CD4-positive, alpha-beta T cell treated with Interleukin-6 for 4 hours (primary cell): ENCODE results near the gene TBC1D23.
"Not testable (repeated sequence)": the region's sequence is repeated elsewhere in the genome, so short reads cannot be mapped to it uniquely, and the experiment has no call there.

Experiments used
- DNase-seq: peaks from one replicate; pipeline ENCODE4 v3.0.0-alpha.2; 2020; ENCODE audit warnings: mixed read lengths

Gene TBC1D23

DNA sequence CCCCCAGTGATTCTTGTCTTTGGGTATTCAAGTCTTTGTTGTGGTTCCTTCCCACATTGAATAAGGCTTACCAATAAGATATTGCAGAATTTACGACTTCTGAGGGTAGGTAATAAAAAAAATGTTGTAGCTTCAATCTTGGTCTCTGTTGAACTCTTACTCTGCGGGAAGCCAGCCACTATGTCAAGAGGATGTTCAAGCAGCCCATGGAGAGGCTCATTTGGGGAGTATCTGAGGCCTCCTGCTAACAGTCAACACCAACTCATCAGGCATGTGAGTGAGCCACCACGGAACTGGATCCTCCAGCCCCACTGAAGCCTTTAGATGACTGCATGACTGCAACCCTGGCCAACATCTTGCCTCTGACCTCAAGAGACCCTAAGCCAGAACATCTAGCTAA is 3.2 kb upstream of the TBC1D23 start:
- DNase-seq, result no peak

DNA sequence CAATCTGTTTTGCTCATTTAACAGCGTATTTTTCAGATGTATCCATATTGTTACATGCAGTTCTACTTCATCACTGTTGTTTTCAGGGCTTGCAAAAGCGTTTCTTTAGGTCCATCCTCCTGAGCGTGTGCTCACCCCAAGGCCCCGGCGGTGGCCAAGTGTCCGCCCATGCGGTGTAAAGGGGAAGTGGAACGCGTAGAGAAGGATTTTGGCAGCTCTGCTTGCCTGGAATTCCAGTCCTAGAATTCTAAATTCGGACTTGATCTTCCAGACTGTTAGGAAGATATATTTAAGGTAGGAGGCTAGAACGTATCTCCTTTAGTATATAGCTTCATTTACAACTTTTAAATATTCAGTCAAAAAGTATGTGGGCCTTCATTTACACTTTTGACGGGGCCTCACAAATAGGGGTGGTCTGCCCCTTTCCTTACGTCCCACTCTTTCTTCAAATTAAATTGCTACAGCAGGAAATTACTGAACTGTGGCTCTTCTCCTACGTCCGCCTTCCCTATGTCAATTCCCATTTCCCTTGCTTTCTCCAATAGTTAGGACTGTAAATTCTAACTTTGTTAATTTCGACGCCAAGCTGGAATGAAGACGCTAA is 609 bp upstream of the TBC1D23 start:
- no peak for DNase-seq

- DNase-seq, result no peak
Observed at GRCh38 chr3:100261485-100261903, 702 bp downstream of the TBC1D23 start.

GRCh38 chr3:100262925-100263324 is 2.1 kb downstream of the TBC1D23 start:
- DNase-seq, result not testable (repeated sequence)

DNA sequence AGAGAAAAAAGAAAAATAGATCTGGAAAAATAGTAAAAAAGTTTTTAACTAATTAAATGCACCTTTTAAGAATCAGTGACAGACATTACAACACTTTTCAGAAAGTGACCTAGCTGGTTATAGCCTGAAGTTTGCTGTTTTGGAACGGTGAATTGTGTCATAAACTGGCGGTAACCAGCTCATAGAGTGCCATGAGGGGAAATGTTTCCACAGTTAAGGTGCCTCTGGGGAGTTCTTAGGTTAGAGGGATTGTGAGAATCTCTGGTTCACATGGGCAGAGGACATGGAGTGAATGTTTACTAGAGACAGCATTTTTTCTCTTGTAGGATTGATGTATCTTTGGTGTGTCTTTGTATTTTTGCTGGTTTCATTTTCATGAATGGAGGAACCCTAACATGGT is 2.8 kb downstream of the TBC1D23 start:
- DNase-seq, result no peak

- no peak for DNase-seq
Observed at GRCh38 chr3:100264242-100264641, 3.5 kb downstream of the TBC1D23 start.

- no peak for DNase-seq
Observed at GRCh38 chr3:100265016-100265415, 4.2 kb downstream of the TBC1D23 start.

- no peak for DNase-seq
Observed at GRCh38 chr3:100266531-100266930, 5.7 kb downstream of the TBC1D23 start.

GRCh38 chr3:100268156-100268555 is 7.4 kb downstream of the TBC1D23 start:
- no peak for DNase-seq

DNA sequence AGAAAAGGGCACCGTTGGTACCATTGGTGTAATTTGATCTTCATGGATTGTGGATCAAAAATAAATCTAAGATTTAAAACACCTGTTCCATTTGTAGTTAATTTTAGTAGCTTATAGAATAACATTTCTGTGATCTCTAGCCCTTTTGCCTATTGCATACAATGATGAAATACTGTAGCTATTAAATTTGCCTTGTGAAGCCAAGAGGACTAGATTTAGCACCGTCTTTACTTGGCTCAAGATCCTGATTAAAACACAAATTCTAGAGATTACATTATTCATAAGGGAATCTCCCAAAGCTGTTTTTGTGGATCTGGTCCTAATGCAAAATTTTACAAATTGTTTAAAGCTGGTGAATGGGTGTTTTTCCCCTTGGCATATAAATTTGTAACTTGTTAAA is 8.2 kb downstream of the TBC1D23 start:
- DNase-seq, result no peak

DNA sequence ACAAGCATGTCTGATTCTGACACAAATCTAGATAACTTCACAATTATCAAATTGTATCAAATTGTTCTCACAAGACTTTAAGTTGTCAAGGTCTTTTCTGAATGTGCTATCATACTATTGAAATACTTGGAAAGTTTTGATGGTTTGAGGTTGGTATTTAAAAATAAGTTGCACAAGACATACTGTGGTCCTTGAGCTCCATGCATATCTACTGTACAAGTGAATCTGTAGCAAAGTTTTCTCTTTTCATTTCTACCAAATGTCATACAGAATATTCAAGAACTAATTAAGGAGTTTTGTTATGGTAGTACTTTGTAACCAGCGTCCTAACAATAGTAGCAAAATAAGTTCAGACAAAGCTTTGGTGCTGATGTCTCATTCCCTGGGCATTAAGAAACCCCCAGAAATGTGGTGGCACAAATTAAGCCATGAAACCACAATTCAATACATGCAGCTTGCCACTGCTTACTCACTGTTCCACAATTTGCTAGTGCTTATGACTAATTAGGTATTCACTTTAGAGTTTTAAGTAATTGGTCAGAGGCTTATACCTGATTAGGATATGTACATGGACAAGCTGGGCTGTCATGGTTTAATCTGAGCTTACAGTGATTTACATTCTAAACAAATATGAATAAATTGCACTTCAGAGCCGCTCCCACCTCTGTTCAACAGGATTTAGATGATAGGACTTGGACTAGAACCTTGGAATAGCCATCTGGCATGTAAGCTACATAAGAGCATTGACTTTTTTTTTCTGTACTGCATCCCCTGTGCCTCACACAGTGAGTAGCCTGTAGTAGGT is 8.8 kb downstream of the TBC1D23 start:
- no peak for DNase-seq

- no peak for DNase-seq
Observed at GRCh38 chr3:100270215-100270583, 9.4 kb downstream of the TBC1D23 start.

DNA sequence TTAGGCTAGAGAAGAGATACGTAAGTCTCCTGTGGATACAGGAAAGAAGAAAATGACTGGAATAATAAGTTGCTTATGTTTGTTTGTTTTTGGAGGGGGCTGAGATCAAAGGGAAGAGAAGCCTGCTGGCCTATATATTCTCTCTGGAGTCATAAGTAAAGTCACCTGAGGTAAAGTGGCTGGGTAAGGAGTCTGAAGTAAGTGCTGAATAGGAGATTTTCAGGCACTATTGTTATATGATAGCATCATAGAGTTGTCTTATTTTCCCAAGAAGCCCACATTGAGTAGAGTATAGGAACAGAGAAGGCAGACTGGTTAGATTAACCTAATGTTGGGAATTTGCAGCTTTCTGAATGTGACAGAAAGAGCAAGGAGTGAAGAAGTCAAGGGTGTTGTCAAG is 10.7 kb downstream of the TBC1D23 start:
- DNase-seq, result no peak

- DNase-seq, result not testable (repeated sequence)
Observed at GRCh38 chr3:100272797-100273611, 12.2 kb downstream of the TBC1D23 start.

DNA sequence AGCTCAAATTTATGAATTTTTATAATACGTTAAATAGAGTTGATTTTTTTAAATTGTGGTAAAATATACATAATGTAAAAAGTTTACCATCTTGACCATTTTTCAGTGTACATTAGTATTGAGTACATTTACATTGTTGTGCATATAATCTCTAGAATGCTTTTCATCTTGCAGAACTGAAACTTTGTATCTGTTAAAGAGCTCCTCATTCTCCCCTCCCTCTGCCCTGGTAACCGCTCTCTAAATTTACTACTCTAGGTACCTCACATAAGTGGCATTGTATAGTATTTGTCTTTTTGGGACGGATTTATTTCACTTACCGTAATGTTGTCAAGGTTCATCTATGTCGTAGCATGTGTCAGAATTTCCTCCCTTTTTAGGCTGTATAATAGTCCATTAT is 13.6 kb downstream of the TBC1D23 start:
- DNase-seq, result no peak

DNA sequence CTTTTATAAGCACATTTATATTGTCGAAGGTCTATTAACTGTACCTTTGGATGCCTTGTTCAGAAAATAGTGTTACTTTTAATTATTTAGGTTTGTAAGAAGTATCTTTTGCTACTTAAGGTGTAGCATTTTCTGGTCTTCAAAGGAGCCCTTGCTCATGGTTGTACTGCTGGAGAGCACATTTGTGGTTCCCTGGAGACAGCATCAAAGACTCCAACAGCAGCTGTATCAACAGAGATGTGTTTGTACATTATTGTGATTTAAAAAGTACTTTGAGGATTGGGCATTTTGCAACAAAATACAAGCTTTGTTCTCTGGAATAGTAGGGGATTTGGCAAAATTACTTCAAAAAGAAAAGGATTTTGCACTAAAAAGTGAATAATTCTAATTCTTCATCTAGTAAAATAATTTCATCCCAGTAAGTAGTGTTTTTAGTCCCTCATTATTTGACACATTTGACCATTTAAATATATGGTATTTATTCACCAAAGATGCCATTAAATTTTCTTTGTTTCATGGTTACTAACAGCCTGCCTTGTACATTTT is 16.5 kb downstream of the TBC1D23 start:
- DNase-seq, result no peak

DNA sequence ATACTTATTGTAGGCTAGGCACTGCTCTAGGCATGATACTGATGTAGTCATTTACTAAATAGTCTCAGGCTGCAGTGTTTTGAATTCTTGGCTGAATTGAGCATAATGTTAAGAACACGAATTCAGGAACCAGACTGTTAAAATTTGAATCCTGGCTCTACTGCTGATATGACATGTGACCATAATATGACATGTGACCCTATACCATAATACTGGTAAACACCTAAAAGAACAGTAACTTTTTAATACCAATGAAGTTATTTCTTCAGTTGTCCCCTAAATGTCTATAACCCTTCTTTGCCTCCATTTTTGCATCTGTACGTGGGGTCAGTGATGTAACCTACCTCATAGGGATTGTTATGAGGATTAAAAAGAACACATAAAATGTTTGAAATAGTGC is 18.1 kb downstream of the TBC1D23 start:
- no peak for DNase-seq

DNA sequence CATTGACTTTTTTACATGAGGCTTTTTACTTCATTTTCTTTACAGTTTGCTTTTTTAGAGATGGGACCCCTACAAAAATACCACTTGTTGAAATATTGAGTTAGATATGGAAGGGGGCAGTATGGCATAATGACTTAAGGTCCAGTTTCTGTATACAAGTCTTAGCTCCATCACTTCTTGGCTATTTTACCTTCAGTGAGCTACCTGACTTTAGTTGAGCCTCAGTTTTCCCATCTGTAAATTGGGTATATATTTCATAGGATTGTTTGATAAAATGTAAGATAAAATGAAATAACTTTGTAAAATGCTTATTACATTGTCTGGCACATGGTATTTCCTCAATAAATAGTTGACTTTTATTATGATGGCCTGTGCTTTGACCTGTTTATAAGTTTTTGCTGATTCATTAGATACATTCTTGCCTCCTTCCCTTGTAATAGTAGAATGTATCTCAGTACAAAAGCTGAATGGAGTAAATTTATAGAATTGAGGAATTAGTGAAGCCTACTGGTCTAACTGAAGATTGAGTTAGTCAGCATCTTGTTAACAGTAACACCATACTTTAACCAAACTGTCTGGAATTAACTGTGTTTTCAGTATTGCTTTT is 27.6 kb downstream of the TBC1D23 start:
- no peak for DNase-seq

DNA sequence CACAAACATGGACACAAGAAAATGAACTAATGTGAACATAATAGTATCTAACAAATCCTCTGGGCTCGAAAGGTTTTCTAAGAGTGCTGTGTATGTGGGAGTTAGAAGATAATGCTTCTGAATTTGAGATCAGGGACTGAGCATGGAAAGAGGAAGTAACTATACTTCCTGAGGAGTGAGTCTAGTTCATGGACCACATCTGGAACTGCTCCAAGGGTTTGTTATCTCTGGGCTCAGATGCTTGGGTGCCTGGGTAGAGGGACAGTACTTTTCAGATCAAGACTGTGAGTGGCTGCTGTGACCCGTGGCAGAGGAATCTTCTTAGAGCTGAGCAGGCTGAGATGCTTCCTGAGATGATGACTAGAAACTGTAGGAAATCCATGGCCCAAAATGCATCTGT is 28.5 kb downstream of the TBC1D23 start:
- no peak for DNase-seq

DNA sequence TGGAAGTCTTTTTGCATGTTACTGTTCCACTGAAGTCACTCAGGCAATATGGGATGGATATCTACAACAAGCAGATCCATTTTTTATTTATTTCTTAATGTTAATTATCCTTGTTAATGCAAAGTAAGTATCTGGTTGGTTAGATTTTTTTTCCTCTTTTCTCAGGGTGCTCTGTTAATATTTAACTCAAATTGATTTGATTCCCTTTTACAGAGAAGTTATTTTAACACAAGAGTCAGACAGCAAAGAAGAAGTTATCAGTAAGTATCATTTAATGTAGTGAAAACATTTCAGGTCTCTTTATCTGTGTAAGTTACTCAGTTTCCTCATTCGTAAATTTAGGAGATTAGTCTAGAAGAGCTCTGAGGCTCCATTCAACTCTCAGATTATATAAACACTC is 34.3 kb downstream of the TBC1D23 start:
- DNase-seq, result no peak

- DNase-seq, result no peak
Observed at GRCh38 chr3:100297784-100298183, 37.0 kb downstream of the TBC1D23 start.

DNA sequence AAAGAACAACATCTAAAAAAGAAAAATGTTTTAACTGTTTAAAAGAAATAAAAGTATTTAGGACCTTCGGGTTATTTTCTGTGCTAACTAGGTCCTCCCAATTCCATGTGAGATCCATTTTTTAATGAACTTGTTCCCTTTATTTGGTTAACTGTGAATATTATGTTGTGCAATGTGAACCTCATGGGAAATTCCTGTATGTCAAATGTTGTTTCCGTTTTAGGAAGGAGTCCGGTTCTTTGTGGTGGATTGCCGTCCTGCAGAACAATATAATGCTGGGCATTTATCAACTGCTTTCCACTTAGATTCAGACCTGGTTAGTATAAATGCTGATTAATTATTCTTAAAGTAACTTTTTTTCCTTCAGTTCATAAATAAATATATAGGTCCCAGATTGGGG is 38.2 kb downstream of the TBC1D23 start:
- DNase-seq, result no peak

GRCh38 chr3:100306695-100307094 is 45.9 kb downstream of the TBC1D23 start:
- no peak for DNase-seq
